HG02884 (cell line): ENCODE measurements around the gene PAM16.

ENCODE experiments used
- ATAC-seq: cut with Tn5 transposase; IDR thresholded peaks from one replicate; pipeline ENCODE4 v1.9.1; 2021; ENCODE audit warnings: mild to moderate bottlenecking, moderate library complexity; ENCODE audit not compliant: unreplicated experiment

The PAM16 gene

DNA sequence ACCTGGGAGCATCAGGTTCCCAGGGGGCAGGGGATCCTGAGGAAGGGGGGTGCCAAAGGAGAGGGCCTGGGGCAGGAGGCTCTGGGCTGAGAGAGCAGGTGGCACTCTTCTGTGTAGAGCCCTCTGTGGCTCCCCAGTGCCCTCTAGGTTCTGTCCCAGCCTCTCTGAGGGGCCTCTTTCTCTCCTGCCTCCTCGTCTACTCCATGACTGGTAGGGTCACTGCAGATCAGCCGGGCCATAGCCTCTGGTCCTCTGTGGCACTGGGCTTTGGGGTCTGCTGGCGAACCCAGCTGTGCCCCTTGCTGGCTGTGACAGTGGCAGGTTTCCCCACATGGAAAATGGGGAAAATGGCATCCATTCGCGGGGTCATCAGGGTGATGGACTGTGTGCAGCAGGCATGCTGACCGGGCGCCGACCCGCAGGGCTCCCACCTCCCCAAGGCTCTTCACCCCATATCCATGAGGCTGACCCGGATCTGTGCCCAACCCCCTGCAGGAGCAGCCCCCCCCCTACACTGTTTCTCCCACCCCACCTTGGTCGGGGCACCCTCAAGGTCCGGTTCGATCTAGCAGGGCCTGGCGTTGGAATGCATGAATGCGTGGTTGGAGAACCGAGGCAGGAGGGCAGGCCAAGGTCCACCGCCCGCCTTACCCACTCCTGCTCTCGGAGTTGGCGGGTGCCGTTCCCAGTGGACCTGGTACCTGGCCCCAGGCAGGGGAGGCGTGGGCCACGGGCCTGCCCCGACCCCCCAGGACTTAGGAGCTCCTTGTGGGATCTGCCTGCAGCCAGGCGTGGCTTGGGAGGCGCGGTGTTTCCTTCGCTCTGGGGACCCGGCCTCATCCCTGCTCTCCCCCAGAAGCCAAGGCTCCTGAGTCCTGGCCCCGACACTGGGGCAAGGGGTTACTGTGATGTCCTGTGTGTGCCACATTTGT is 28.7 kb downstream of the PAM16 start:
- no peak for ATAC-seq

DNA sequence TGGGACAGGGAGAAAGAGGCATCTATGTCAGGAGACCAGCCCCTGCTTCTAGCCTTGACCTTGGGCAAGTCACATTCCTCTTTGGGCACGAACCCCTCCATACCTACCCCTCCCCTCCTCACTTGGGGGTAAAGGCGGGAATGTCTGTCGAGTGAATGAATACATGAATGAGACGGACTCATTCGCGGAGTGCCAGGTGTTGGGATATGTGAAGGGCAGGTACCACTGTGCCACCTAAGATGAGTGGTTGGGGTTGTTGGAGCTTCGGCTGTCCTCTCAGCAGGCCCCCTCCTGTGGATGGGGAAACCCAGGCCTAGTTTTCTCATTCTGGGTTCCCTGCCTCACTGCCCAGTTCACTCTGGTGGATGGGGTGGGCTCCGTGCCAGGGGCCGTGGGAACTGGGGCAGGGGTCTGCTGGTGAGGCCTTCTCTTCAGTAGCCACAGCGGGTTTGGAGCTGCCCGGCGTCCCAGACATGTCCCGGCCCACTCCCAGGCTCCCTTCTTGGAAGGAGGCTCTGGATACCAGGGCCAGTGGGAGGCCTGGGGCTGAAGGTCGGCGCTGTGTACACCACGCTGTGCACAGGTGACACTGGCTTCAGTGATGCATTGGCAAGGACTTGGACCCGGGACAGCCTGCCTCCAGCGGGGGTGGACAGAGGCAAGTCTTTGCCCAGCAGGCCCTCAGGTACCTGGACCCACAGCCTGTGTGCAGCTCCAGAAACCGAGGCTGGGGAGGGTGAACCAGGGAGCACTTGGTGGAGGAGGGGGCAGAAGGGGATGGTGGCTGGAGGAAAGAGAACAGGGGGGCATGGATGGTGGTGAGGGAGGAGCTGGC is 29.6 kb downstream of the PAM16 start:
- ATAC-seq, result no peak

DNA sequence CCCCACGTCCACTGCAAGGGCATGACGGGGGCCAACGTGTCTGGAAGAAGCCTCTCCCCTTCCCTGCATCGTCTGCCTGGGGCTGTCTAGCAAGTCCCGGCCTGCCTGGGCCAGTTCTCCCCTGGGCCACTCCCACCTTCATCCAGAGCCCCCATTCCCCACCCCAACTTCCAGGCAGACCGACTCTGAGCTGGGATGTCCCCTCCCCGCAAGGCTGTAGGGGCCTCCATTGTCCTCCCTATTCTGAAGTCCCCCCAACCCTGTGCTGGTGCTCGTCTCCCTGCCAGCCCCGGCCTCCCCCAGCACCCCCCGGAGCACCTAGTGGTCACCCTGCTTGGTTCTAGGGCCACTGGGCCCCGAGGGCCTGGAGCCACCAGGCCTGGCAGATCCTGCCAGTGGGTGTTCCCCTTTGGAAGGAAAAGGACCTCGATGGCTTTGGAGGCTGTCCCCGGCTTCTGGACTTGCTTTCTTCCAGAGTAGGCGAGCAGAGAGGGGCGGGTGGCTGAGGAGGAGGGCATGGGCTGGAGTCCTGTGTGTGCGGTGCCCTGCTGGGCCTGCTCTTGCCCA is 30.5 kb downstream of the PAM16 start:
- ATAC-seq, result no peak

DNA sequence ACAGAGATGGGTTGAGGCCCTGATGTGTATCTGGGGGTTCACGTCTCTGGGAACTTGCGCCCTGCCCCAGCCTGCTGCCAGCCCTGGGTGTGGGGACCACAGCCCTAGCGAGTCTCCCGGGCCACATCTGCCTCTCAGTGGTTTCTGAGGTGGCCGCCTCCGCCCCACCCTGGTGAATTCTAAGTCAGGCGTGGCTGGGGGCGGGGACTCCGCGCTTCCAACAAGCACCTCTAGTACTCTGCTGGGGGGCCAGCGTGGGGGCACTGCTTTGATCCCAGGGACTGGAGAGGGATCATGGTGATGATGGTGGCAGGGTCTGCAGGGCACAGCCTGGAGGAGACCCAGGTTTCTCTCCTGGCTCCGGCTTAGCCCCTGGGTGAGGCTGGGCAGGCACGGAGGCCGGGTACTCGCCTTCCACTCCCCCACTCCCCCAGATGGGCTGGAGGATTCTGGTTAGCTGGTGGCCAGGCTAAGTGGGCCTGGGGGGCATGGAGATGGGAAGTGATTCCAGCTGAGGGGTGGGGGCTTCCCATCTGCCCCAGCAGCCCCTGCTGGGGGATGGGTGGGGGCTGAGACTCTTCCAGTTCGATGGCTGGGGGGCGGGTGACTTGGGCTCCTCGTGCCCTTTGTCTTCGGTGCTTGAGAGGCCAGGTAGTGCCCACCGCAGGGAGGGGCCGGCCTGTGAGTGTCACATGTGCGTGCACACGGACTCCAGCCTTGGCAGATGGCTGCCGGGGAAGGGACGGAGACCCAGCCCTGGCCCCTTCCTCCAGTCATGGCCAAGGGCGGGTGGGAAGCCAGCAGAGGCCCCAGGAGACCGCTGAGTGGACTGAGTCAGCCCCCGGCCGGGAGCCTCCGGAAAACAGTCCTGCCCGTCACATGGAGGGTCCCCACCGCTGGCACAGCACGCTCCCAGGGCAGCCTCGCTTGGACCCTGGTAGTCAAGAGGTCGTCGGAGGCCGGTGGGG is 31.4 kb downstream of the PAM16 start:
- no peak for ATAC-seq

DNA sequence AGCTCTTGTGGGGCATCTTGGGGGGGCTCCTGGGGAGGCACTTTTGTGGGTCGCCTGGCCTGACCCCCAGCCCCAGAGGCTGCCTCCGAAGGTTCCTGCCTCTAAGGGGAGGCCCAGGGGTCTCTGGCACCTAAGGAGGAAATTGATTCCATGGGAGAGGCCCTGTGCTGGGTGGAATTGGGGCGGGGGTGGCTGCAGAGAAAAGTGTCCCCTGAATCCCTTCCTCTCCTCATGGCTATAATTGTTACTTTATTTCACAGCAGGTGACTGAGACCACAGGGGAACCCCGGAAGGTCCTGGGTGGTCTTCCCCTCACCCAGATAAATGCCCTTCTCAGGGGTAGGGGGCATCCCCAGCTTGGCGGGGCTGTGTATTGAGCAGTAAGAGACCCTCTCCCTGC is 32.2 kb downstream of the PAM16 start:
- no peak for ATAC-seq

DNA sequence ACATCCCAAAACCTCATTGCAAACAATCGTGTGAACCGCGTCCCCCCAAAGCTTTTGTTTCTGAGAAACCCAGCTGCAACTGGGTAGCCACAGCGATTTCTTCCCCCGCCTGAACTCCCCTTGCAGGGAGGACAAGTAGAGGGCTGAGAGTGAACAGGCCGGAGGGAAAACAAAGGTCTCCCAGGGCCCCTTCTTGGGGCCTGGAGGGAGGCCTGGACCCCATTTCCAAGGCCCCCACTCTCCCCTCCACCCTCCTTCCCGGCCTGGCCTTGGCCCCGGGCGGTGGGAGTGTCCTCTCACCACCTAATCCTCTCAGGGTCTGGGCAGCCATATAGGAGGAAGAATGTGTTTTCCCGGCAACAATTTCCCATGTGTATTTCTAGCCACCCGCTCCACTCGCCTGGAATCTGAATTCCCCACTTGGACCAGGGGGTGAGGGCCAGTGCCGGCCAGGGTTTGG is 32.6 kb downstream of the PAM16 start:
- no peak for ATAC-seq

DNA sequence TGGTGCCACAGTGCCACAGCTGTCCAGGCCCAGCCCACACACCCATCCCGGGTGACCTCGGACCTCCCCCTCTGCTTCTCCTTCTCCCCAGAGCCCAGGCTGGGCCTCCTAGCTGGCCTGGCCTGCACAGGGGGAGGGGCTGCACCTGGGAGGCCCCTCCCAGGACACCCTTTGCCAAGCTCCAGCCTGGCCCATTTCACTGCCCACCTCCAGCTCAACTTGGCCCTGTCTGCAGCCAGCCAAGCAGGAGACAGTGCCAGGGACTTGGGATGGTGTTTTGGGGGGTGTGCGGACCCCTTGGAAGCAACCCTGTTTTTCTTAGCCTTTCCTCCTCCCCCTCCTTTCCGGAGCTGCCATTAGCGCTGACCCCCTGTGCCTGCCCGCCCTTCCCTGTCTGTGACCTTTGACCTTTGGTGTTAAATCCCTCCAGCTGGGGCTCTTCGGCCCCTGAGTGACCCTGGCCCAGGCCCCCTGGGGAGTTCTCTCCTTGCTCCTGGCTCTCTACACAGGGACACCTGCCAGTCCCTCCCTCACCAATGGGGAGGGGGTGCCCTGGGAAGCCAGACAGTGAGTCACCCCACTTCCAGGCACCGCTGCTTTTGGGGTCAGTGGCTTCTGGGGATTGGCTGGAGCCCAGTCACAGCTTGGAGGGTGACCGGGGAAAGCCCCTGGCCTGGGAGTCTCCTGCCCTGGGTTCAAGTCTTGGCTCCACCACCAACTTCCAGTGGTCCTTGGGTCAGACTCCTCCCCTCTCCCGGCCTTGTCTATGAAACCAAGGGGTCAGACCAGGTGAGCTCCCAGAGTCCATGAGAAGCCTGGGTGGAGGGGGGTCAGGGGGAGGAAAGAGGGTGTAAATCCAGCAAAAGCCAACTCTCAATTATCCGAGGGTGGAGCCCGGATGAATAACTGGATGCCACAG is 33.3 kb downstream of the PAM16 start:
- no peak for ATAC-seq

DNA sequence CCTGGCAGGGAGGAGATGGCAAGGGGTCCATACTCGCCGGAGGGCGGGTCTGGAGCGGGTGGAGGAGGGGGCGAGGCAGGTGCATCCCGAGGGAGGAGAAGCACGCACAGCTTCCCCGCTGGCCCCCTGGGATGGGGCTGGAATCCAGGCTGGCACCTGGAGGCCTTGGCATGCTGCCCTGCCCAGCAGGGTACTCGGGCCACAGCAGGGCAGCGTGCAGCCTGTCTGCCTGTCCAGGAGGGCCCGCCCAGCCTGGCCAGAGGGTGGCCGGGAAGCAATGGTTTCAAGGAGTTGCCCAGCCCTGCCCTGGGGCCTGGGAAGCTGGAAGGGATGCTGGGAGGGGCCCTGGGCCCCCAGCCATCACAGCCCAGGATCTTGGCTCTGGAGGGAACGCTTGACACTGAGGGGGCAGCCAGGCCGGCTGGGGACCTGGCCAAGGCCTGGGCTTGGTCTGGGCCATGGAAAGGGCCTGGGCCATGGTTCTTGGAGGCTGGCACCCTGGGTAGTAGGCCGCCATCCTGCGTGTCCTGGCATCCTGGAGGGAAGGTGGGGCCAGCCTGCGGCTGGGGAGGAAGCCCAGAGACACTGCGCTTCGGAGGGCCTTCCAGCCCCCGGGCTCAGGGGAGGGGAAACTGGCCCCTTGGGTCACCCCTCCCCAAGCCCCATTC is 34.1 kb downstream of the PAM16 start:
- ATAC-seq, result no peak

DNA sequence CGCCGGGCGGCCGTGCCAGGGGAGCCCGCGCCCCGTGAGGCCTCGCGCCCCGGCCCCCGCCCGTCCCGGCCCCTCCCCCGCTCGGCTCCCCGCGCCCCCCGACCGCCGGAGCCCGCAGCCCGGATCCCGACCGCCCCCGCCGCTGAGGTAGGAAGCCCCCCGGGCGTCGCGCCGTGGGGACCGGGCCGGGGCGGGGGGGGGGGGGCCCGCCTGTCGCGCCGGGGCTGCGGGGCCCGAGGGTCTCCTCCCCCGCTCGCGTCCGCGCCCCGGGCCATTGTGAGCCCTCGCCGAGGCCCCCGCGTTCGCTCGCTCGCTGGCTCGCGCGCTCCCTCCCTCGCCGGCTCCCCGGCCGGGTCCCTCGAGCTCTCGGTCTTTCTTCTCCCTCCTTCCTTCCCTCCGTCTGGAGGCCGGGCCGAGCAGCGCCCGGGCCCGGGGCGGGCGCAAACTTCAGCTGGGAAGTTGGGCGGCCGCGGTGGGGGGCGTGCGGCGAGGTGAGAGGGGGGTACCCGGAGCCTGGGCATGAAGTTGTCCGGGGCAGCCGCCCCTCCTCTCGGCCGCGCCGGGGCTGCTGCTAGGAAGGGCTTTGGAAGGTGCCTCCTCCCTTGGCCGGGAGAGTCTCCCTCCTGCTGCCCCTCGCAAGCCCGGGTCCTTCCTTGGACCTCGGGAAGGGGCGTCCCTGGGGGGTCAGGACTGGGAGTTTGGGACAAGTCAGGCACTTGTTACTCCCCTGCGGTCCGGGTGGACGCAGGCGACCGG is 34.8 kb downstream of the PAM16 start:
- no peak for ATAC-seq

DNA sequence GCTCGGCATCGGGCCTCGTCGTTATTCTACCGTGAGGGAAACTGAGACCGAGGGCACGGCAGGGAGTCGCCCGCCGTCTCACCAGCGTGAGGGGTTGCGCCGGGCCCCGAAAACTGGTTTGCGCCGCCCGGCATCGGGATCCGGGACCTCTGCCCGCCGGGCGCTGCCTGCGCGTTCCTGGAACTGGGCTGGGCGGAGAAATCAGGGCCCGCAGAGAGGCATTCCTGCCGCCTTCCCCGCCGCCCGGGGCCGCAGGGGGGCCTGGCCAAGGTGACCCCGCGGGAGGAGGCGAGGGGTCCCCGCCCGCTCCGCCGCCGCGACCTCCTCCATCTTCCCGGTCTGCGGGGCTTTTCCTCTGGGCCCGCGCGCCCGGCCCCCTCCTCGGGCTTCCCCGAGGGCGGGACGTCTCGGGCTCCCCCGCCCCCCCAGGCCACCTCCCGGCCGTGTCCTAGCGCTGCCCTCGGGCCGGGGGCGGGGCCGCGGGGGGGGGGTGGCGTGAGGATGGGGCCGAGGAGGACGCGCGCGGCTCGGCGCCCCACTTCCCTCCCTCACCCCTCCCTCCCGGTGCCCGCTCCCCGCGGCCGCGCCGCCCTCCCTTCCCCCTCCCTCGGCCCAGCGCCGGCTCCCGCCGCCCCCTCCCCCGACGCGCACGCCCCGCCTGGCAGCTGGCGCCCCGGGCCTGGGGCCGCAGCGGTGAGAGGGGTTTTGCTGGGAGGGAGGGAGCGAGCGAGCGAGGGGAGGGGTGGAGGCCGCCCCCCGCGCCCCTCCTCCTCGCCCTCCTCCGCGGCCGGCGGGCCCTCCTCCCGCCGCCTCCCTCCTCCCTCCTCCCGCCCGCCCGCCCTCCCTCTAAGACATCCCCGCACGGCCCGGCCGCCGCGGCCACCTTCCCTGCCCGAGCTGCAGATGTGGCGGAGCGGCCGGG is 35.7 kb downstream of the PAM16 start, which contains the start of gene GLIS2:
GLIS2 (plus strand) TSS at position 882 of the 922 bp plus-strand sequence. CDS start 16,214 bp downstream, outside the sequence.
- no peak for ATAC-seq

DNA sequence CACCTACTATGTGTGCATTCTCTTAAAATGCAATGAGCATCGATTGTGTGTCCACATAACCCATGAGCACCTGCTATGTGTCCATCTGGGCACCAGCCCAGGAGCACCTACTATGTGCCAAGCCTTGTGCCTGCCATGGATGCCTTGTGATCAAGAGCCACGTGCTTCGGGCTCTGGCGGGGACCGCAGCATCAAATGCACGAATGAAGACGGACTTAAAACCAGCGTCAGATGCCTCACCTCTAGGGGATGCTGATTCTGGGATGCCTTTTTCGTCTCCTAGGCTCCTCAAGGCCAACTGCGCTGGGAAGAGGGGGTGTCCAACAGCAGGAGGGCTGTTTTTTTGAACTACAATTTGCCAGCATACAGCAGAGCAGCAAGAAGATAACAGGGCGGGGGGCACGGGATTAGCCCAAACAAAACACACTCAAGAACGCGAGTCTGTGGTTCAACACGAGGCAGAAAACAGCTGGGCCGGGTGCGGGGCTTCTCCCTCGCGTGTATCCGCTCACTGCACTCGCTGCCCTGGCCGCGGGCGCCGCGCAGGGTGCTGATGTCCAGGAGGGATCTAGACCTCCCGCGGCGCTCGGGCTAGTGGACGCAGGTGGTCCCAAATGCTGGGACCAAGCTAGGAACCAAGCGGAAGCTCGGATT is 36.5 kb downstream of the PAM16 start:
- no peak for ATAC-seq

DNA sequence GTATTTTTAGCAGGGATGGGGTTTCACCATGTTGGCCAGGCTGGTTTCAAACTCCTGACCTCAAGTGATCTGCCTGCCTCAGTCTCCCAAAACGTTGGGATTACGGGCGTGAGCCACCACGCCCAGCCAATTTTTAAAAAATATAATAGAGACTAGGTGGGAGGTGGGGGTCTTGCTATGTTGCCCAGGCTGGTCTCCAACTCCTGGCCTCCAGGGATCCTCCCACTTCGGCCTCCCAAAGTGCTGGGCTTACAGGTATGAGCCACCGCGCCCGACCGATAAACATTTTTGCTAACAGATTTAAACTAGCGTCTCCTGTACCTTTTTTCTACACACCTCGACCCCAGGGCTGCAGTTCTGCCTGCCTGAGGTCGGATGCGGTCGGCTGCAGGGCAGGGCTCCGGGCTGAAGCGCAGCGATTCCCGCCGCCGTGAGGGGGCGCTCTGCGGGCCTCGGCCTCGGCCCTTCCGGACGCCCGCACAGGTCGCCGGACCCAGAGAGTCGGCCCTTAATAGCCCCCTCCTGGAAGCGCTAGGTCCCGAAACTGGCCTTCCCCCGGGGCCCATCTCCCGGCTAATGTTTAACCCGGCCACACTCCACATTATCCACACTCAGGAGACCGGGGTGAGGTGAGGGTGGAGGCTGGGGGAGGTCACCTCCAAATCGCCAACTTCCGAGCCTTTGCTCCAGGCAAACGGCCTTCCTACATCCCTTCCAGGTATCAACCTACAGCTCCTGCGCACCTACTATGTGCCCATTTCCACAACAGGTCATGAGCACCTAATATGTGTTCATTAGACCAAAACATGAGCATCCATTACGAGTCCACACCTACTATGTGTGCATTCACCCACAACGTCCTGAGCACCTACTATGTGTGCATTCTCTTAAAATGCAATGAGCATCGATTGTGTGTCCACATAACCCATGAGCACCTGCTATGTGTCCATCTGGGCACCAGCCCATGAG is 37.3 kb downstream of the PAM16 start:
- ATAC-seq, result no peak

DNA sequence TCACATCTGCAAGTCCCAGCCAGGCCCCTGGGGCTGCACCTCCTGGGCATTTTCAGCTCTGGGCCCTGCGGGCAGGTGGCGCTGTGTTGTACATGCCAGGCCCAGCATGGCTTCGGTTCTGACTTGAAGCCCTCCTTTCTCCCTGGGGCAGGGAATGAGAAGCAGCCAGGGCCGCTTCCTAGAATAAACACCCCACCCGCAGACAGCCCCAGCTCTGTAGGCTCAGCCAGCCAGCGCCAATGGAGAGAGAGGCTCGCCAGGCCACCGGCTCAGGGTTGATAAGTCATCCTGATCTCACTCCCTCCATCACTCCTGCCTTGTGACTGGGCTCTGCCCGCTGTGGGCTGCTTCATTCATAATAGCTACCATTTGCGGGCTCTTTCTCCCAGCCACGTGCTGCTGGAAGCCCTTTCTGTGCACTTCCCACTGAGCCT is 41.3 kb downstream of the PAM16 start:
- no peak for ATAC-seq

DNA sequence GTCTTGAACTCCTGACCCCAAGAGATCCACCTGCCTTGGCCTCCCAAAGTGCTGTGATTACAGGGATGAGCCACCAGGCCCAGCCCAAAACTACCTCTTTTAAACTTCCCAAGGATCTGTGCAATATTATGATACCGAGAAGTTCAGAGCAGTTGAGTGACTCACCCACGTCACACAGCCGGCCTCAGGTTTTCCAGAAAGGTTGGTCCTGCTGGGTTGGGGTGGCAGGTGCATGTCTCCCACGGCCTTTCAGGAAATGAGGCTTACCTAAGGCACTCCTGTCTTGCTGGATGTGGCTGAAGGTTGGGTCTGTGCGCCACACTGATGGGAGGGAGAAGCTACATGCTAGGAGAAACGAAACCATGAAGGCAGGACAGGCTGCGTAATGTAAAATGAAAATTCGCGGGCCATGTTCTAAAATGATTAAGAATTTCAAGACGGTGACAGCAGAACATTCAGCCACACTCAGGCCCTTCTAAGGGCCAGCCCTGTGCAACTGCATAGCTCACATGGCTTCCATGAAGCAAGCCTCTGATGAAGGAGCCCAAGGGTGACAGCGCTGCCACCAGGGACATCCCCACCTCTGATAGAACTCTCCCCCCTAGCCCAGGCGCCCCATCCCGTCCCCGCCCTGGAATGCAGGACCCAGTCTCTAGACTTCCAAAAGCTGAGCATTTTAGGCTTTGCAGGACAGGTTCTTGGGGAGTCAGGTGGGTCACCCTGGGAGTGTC is 41.9 kb downstream of the PAM16 start:
- ATAC-seq, result no peak
